GM20000 (cell line): ENCODE data around the gene CCNE1.

Experiments used
- DNase-seq: peaks from one replicate; pipeline ENCODE4 v3.0.0; 2012; ENCODE audit warnings: low spot score
- CTCF ChIP-seq: IDR thresholded peaks from 2 replicates; pipeline ENCODE4 v1.5.1; 2012; ENCODE audit warnings: mild to moderate bottlenecking, control low read depth; ENCODE audit errors: extremely low read depth, missing control alignments

The CCNE1 gene

DNA sequence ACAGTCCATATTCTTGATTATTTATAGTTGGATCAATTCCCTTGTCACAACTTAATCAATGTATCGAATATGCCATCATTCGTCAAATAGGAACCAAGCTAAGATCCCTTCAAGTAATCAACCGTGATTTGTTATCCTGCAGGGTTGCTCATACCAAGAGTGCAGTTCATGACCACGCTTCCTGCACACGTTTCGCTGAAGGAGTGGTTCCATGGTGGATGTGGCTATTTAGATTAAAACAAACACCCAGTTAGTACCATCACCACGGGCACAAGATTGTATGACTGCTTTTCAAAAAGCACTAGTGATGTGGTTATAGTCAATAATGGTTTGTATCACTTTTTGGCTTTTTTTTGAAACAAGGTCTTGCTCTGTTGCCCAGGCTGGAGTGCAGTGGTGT lies 41.1 kb upstream of the CCNE1 start:
- no peak for DNase-seq
- no peak for TF ChIP-seq CTCF

DNA sequence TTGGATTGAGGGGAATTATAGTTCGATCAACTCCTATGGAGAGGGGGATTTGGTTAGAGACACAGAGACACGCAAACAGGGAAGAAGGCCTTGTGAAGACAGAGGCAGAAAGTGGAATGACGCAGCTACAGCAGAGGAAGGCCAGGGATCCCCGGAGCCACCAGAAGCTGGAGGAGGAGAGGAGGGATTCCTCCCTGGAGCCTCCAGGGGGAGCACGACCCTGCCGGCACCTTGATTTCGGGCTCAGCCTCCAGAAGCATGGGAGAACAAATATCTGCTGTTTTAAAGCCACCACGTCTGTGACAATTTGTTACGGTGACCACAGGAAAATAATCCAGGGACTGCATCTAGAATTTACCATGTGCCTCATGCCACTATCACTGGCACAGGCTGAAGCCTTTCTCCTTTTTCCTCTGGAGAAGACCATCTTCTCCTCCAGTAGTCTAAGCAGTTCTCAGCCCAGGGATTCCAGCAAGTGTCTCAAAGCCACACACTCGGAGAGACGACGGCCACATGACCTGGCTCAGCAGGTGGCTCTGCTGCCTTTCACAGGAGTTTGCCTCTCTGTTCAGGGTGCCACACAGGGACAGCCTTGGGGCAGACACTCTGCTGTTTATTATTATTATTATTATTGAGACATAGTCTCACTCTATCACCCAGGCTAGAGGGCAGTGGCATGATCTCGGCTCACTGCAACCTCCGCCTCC lies 39.9 kb upstream of the CCNE1 start:
- TF ChIP-seq CTCF, result peak; percentile 57
- peak; percentile 61 for DNase-seq

DNA sequence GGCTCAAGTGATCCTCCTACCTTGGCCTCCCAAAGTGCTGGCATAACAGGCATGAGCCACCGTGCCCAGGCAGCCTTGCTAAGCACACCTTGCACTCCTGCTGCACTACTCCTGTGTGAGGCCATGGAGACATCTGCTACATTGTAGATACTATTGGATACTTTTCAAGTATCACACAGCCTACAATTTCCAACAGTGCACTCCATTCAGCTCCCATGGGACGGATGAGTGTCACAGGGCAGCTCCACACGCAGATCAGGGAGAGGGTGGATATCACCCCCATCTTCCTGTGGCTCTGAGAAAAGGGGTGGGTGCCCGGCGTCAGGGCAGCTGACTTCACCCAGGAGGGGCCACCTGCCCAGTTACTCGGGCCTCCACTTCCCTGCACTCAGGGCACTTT lies 39.1 kb upstream of the CCNE1 start:
- no peak for TF ChIP-seq CTCF
- no peak for DNase-seq

DNA sequence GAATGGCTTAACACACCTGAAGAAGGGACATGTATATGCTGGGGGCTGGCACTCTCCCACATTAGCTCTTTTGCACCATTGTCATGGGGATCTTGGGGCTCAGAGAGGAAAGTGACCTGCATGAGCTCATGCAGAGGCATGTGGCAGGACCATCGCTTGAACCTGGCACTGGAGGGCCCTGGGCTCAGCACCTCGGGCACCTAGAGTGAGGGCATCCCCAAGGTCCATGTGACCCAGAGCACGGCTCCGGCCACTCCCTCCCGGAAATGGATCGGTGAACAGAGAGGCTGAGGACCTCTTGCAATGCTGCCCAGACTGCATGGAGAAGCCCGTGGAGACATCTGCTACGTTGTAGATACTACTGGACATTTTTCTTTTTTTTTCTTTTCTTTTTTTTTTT lies 38.6 kb upstream of the CCNE1 start:
- DNase-seq, result no peak
- TF ChIP-seq CTCF, result no peak

DNA sequence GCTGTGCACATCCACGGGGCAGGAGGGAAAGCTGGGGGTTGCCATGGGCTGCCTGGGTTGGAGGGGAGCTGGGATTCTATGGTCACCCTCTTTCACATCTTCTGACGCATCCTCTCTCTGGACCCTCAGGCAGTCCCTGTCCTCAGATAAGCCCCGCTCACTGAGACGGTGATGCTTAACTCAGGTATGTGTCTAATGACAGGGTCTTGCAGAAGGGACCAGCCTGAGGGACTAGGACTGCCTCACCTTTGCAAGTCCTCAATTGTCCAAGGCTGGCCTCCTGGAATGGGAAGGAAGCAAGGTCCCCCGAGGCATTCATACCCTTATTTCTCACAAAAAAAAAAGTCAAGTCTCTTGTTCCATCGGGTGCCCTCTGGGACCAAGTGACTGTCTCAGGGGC lies 37.7 kb upstream of the CCNE1 start:
- TF ChIP-seq CTCF, result no peak
- DNase-seq, result no peak

- no peak for TF ChIP-seq CTCF
- DNase-seq, result no peak
These were observed 33.9 kb upstream of the CCNE1 start for GRCh38 chr19:29777781-29778309.

DNA sequence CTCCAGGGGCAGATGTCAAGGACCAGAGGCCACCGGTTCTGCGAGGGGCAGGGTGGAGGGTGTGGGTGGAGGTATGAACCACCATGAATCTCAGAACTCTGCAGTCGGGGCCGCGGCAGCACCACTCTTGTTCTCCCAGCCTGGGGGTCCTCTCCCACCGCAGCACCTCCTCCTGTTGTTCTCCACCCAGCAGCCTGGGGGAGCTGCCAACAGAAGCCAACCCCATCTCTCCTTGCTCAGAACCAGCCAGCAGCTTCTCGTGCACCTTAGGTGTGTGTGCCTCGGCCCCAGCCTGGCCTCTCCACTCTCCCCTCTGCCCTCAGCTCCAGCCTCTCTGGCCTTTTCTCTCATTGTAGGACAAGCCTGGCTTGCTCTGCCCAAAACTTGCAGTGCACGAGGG lies 31.9 kb upstream of the CCNE1 start:
- DNase-seq, result no peak
- no peak for TF ChIP-seq CTCF
